HT-29 (cell line): ENCODE results near the gene CRYBB1. TPM values are rescaled to one million over a fixed set of nuclear protein-coding genes. Genes with fewer than 3 reads are reported as not detected.
"Not testable (repeated sequence)": the region's sequence is repeated elsewhere in the genome, so short reads cannot be mapped to it uniquely, and the experiment has no call there.

Experiments
- DNase-seq: peaks from one replicate; pipeline ENCODE4 v3.0.0-alpha.2; 2015; ENCODE audit warnings: low spot score
- total RNA-seq: library from RNA; depleted of rRNA; stranded (reverse); fragments of >200 nt; shearing (Covaris generic); gene quantifications from 2 replicates; pipeline ENCODE4 v1.2.3, GENCODE V29; 2014

Gene CRYBB1
- total RNA-seq, 1 experiment from 2014 or later, result not detected

DNA sequence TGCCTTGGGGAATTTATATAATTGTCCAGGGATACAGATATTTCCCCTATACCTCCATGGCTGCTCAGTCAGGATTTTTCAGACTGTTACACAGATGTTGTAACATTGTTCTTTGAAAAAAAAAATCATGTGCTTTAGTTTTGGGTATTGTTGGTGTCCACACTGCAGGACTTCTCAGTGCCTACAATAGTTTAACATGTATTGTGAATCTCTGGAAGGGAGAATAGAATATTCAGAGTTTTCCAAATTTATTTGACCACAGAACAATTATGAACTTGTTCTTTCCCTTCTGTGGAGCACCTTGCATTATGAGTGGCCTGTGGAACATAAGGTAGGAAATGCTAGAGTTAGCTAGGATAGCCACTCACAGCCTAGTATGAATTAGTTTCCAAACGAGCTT is 18.5 kb upstream of the CRYBB1 start:
- DNase-seq, result no peak

DNA sequence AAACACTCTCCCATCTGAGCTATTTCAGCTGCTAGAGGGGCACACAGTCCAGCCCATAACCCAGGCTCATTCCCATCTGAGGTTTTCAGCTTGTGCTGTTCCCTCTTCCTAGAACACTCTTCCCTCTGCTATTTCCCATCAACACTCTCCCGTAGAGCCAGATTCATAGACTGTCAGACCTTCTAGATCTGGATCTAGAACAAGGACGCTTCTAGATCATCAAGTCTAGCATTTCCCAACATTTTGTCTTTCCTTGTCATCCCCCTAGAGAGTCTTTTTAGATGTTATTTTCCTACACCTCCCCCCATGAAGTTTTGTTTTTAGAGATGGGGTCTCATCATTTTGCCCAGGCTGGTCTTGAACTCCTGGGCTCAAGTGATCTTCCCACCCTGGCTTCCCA is 17.3 kb upstream of the CRYBB1 start:
- no peak for DNase-seq

DNA sequence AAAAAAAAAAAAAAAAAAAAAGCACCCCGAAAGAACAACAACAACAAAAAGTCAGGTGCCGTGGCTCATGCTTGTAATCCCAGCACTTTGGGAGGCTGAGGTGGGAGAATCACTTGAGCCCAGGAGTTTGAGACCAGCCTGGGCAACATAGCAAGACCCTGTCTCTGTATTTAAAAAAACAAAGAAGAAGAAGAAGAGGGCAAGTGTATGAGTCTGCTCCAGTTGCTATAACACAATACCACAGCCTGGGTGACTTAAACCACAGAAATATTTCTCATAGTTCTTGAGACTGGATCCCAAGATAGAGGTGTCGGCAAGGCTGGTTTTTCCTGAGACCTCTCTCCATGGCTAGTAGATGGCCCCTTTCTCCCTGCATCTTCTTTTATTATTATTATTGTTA is 16.4 kb upstream of the CRYBB1 start:
- DNase-seq, result no peak

DNA sequence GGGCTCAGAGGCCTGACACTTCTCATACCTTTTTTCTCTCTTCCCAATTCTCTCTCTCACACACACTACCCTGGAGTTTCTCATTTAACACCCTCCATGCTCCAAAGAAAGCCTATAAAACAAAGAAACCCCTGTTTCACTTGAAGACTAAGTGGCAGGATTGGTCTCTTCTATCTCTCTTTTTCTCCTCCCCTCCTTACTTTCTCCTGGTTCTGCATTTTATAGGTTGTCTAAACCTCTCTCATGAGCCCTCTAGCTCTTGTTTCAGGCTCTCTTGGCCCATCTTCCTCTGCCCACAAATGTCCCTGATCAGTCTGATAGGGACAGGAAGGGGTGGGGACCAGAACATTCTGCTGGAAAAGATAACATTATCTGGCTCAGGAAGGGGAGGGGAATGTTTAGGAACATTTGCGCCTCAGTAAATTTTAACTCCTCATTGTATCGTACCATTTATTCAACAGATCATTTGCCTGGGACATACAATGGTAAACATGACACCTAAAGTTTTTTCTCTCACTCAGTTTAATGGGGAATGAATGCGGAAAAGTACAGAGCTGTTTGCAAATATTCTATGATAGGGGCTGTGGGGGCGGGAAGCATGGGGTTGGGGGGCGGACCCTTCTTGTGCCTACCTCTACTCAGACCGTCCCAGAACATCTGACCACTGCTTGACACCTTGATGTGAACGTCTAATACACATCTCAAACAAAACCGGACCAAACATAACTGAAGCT is 14.8 kb upstream of the CRYBB1 start:
- no peak for DNase-seq

DNA sequence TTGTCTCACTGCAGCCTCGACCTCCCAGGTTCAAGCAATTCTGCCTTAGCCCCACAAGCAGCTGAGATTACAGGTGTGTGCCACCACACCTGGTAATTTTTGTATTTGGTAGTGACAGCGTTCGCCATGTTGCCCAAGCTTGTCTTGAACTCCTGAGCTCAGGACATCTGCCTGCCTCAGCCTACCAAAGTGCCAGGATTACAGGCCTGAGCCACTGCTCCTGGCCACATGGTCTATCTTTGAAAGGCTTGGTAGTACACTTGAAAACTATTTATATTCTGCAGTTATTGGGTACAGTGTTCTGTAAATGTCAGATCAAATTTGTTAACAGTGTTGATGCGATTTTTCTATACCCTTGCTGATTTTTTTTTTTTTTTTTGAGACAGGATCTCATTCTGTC is 13.5 kb upstream of the CRYBB1 start:
- no peak for DNase-seq

DNA sequence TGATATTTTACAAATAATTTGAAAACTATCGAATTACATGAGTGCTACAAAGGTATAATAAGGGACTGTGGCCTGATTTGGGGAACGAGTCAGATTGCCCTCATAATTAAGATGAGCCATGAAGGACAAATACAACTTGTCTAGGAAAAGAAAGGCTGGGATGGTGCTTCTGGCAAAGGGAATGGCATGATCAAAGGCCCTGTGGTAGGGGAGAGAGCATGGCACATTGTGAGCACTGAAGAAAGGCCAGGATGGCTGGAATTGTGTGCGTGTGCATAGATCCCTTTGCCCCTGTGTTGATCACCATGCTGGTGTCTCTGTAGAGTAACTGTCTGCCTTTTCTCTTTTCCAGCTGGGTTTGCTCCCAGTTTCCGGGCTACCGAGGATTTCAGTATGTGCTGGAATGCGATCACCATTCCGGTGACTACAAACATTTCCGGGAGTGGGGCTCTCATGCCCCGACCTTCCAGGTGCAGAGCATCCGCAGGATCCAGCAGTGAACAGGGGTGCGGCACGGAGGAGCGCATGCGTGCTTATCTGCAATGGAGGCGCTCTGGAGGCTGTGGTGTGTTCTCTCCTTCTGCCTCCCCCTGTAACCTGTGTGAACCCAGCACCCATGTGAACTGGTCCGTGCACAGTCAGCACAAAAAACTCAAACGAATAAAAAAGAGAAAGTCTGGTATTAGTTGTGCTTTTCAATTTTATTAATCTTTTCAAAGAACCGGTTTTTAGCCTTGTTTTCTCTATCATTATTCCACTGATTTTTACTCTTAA is 12.3 kb upstream of the CRYBB1 start:
- no peak for DNase-seq

DNA sequence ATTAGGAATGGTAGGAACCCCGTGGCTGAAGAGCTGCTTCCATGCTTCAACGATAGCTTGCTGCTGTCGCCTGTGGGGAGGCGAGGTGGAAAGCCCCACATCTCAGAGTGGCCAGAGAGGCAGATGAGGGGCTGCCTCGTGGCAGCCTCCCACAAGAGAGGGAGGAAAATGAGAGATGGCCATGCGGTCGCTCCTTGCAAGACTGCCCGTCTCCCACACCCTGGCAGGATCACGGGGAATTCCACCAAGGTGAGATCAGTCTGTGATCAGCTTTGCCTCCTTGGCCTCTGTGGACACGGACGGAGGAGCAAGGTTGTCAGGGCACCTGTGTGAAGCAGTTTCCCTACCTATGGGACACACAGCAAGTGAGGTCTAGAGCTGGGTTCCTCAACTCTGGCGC is 7.0 kb upstream of the CRYBB1 start:
- DNase-seq, result no peak

DNA sequence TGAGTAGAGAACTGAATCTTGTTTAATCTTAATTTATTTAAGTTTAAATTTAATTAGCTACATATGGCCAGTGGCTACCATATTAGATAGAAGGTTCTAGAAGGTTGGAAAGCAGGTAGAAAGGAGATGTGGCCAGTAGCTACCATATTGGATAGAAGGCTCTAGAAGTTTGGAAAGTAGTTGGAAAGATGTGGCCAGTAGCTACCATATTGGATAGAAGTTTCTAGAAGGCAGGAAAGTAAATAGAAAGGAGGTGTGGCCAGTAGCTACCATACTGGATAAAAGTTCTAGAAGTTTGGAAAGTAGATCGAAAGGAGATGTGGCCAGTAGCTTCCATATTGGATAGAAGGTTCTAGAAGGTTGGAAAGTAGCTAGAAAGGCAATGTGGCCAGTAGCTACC is 6.2 kb upstream of the CRYBB1 start:
- no peak for DNase-seq

DNA sequence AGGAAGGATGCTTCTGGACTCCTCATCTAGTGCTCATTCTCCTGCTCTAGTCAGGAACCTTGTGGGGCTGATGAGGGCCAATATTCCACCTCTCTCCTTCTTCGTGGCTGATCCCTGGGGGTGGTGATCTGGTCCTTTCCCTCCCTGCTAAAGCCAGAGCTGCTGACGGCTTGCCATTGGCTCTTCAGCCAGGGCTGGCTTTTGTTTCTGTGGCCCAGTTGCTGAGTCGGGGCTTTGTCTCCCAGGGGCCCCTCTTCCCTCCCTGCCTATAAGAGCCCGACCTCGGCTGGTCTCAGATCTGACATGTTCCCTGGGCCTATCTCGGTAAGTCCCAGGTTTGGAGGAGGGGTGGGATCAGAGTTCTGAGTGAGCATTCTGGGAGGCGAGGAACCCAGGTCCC is 3.8 kb upstream of the CRYBB1 start, which contains the start of gene CRYBA4:
CRYBA4 (plus strand) TSS at position 301 of the 400 bp plus-strand sequence. CDS start 634 bp downstream, outside the sequence.
- no peak for DNase-seq

DNA sequence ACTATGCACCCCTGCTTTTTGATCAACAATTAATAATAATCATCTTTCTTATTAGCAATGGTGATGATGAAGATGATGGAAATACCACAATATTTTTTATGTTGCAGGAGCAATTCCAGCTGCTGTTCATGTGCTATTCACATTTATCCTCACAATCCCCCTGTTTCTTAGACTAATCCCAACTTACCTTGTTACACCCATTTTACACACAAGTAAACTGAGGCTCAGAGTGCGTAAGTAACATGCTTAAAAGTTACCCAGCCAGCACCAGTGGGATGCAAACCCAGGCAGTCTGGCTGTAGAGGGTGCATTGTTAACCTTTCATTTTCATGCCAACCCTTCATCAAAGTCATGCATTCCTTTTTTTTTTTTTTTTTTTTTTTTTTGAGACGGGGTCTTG is 2.4 kb upstream of the CRYBB1 start:
- DNase-seq, result no peak

DNA sequence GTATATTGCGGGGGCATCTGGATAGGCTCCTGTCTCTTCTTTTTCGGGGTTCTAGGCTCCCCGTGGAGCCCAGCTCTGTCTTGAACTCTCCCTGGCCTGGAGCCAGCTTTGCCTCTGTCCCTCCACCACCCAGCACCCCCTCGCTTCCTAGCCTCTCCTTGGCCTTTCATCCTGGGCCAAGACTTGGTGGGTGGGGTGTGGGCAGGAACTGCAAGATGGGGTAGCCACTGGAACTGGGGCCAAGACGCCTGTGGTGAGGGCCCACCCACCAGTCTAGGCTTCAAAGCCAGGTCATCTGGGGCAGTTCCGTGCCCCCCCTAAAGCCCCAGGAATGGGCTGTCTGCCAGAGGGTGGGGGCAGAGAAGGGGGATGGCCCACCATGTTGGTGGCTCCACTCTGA is 1.7 kb upstream of the CRYBB1 start:
- DNase-seq, result no peak

DNA sequence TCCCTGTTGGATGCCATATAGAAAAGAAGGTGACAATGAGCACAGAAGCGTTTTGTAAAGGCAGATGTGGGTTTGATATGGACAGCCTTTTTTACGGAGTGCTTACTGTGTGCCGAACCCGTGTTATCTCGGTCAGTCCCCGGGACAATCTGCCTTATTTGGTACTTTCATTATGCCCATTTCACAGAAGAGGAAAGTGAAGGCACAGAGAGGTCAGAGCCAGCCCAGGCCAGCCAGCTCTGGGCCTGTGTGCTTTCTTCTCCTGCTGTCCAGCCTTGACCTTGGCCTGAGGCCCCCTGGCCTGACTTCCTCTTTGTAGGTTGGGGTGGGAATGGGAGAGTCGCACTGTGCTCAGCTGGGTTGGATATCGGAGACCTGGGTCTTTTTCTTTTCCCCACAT is 628 bp upstream of the CRYBB1 start:
- DNase-seq, result no peak

DNA sequence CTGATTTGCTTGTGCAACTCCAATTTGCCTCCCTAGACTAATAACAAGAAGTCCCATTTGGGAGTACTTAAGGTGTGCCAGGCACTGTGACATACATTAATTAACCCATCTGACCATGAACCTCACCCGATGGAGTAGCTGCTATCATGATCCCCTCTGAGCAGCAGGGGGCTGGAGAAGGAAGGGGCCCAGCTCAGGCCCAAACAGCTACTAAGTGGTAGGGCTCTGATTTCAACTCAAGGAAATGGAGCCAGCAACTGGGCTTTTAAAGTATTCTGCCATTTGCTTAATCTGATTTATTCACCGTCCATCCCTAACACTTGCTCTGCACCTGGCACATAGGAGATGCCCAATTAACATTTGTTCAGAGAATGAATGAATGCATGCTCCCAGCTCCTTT is 1.2 kb downstream of the CRYBB1 start:
- DNase-seq, result no peak

DNA sequence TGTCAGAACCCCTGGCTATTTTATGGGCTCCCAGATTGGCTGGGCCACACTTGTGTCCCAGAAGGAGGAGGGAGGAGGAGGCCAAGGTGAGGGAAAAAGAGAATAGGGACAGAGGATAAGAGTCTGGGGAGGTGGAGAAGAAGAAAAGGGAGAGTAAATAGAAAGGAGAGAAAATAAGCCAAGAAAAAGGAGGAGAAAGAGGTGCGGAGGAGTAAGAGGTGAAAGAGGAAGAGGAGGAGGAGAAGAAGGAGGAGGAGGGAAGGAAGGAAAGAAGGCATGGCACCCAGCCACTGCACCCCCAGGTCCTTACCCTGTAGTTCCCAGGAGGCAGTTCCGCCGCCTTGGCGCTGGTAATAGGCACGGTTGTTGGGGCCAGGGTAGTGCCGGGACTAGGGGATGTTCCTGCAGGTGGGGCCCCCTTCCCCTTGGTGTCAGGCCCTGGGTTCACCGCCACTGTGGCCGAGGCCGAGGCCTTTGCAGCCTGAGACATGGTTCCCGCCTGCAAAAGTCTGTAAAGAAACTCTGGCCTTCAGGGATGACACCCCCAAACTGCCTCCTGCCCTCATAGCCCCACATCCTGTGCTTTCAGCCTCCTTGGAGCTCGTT is 1.9 kb downstream of the CRYBB1 start:
- DNase-seq, result no peak

DNA sequence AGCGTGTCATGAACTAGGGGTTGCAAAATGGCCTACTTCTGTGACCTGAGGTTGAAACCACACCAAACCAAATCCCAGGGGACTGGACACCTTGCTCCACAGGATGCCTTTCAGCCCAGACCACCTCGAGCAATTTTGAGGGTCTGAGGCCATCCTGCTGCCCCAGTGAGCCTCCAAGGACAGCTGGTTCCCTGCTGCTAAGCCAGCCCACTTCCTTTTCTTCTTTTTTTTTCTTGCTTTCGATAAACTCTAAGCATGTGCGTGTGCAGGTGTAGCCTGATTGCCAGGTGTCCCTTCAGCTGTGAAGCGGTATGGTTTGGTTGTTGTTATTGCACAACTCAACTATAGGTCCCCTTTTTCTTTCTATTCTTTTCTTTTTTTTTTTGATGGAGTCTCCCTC is 2.7 kb downstream of the CRYBB1 start:
- DNase-seq, result no peak

DNA sequence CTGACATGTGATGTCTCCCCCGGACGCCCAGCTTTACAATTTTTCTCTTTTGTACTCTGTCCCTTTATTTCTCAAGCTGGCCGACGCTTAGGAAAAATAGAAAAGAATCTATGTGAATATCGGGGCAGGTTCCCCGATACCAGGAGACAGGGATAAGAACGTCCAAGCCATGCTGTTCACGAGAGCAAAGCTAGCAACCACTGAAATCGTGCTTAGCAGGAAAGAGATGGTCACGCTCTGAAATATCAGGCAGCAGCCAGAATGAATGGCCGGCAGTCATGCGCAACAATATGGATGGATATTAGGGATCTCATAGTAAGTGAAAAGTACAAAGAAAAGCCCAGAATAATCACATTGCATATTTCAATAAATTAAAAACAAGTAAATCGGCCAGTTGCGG is 3.5 kb downstream of the CRYBB1 start:
- no peak for DNase-seq

DNA sequence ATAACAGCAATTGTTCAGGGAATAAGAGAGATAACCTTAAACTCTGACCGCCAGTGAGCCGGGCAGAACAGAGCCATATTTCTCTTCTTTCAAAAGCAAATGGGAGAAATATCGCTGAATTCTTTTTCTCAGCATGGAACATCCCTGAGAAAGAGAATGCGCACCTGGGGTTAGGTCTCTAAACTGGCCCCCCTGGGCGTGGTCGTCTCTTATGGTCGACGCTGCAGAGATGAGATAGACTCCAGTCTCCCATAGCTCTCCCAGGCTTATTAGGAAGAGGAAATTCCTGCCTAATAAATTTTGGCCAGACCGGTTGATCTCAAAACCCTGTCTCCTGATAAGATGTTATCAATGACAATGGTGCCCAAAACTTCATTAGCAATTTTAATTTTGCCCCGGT is 4.1 kb downstream of the CRYBB1 start:
- not testable (repeated sequence) for DNase-seq

DNA sequence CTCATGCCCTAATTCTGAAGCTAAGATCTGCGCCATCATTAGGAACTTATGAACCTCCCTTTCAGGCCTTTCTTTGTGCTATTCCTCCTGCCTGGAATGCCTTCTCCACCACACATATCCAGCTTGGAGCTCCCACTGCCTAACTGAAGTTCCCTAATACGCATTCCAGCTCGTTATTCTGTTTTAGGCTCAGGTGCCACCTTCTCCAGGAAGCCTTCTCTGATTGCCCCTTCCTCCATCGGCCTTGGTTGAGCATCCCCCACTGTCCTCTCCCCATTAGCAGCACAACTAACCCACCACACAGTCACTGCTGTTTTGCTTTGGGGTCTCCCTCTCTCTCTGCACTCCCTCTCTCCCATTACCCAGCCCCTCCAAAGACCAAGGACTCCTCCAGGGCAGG is 5.2 kb downstream of the CRYBB1 start:
- no peak for DNase-seq

DNA sequence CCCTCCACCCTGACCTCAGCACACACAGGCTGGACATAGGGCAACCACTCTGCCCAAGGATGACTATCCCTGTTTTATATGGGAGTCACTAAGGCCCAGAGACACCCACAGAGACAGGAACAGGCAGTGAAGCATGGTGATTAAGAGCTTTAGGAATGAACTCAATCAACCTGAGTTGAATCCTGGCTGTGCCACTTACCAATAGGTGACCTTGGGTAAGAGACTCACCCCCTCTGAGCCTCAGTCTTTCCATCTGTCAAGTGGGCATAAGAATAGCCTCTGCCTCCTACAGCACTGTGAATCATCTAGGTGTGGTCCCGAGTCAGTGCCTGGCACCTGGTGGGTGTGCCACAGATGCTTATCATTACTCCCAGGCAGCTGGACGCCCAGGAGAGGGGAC is 6.8 kb downstream of the CRYBB1 start:
- no peak for DNase-seq

DNA sequence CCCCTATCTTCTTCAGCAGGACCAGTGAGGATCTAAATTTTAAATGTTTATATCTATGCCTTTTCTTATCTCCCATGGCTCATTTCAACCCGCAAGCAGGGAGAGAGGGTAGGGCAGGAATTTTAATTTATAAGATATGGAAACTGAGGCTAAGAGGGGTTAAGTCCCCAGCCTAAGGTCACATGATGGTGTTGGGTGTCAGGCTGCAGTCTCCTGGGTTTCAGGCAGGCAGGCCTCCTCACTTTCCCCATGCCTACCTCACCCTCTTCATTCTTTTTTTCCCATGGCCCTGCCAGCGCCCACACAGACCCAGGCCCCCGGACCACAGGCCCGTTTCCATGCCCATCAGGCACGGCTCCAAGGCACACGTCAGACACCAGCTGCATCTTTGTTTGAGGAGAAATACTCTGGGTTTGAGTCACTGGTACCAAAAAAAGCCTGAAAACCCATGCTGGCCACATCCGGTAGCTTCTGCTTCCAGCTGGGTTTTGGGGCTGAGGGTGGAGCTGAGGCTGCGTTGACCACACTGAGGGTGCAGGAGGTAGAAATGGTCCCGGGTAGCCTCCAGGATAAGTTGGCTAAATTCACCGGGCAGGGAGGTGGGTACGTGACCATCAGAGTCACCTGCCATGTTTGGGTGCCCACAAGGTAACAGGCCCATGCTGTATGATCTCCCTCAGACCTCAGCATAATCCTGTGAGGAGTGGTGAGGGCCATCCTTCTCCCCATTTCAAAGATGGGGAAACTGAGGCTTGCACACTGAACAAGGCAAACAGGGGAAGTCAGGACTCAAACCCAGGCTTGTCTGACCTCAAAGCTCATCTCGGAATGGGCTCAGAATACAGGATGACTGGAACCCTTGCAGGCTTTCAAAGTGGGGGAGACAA is 7.5 kb downstream of the CRYBB1 start:
- DNase-seq, result no peak

DNA sequence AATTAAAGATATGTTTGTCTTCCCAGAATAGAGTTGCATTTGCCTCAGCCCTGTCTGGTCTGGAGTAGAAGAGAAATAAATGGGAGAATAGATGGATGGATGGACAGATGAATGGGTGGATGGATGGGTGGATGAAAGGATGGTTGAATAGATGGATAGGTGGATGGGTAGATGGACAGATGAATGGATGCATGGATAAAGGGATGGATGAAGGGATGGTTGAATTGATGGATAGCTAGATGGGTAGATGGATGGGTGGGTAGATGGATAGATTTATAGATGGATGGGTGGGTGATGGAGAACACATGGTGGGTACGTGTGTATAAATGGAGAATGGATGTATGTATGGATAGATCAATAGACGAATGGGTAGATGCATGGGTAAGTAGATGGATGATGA is 8.5 kb downstream of the CRYBB1 start:
- no peak for DNase-seq

DNA sequence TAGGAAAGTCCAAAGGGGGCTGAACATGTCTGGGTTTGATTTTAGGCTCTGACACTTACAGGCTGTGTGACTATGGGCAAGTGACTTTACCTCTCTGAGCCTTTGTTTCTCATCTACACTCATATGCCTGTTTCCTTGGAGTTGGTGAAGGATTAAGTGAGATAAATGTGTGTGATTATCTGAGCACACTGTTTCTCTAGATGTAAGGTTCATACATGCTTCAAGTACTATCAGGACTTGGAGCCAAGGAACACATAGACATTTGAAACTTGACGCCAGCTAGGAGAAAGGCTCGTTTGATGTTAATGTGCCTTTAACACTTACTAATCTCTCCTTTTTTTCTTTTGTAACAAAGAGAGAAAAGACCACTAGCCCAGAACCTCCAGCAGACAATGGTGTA is 9.7 kb downstream of the CRYBB1 start:
- no peak for DNase-seq
